IPS DF 4.7 (cell line): ENCODE measurements around the gene CFHR3.
"Not testable (repeated sequence)": the region's sequence is repeated elsewhere in the genome, so short reads cannot be mapped to it uniquely, and the experiment has no call there.

Experiments used
- DNase-seq: peaks from one replicate; pipeline ENCODE4 v3.0.0-alpha.2; 2013; ENCODE audit warnings: low spot score; ENCODE audit errors: extremely low read depth

Gene CFHR3

DNA sequence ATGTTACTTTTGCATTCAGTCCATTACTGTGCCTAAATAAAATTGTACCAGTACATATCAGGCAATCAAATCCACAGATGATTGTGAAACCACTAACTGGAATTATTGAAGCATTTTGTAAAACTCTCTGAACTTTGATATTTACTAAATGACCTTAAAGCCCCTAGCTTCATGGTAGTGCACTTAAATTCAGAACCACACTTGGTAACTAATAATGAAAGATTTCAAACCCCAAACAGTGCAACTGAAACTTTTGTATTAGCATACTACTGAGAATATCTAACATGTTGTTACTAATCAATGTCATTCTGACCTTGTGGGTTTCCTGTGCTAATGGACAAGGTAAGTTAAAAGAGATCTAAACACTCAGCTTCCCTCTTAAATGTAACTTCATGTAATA is at the start of gene CFHR3:
CFHR3 (plus strand) TSS at position 238 of the 400 bp plus-strand sequence; CDS start at position 285, 47 bp downstream.
- no peak for DNase-seq

DNA sequence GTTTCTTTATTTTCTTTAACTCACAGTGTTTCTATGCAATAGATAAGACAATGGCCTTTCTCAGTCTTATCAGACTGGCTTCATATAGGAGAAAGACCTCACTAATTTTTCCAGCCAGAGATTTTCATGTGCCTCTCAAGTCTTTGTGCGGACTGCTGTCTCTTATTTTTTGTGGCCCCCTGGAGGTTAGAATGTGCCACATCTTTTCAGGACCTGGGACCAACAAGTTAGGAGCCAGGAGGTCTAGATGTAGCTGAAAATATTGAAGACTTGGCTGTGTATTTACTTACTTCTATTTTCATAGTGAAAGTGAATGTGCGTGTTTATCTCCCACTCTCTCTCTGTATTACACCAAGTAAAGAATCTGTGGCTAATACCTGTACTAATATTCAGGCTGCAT is 42.1 kb upstream of the CFHR3 start:
- peak; percentile 28 for DNase-seq

DNA sequence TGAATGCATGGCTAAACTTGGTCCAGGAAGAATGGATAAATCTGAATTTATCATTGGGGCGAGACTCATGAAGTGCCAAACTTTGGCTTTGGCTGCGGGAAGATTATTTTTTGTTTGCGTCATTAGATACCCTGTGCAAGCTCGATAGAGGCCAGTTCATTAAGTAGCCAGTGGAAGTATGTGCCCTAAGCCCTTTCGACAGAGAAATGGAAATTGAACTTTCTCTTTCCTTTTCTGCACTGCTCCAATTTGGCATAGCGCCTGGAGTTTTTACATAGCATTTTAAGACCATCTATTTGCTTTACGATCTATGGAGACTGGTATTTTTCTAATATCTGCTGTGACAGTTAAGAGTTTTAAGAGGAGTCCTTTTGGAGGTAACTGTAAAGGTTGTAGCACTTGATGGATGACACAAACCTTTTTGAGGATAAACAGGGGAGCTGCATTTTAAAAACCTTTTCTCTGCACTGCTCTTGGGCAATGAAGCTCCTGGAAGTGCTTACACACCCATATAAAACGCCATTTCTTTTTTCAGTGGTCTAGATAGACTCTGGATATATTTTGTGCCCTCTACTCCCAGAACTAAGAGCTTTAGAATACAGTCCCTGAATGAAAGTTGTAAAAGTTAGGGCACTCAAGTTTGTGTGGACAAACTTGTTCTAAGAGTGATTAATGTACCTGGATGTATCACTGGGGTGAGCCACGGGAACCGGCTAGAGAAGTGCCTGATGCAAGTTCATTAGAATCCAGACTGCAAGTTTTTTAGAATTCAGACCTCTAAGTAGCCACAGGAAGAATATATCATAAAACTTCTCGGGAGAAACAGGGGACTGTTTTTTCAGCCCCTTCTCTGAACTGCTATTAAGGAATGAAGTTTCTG is 41.3 kb upstream of the CFHR3 start:
- DNase-seq, result no peak

DNA sequence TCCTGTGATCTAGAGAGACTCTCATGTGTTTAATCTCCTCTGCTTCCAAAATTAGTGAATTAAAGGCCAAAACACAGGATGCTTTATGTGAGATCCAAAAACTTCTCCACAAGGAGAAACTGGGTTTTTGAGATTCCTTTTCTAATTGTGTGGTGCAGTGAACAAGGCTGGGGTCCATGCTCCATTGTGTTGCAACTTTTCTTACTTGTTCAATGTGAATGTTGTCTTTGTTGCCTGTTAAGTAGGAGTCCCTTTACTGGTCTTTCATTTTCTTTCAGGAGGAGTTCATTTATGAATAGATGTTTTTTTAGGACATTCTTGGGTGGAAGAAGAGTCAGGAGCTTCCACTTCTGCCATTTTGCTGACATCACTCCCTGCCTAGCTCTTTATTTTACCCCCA is 40.6 kb upstream of the CFHR3 start:
- DNase-seq, result no peak

DNA sequence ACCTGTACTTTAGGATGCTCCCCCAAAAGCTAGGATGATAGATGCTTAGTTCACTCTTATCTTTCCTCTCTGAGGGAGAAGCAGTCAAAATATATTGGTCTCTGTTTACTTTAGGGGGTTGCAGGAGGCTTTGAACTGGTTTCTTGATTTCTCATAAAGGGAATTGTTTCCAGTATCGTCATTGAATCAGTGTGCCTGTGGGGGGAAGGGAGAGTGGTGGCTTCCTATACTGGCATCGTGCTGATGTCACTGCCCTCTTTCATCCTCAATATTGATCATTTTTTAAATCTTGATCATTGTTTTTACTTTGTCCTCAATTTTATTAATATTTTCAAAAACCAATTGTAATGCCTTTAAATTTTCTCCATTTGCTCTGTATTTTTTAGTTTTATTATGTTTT is 40.2 kb upstream of the CFHR3 start:
- DNase-seq, result no peak

DNA sequence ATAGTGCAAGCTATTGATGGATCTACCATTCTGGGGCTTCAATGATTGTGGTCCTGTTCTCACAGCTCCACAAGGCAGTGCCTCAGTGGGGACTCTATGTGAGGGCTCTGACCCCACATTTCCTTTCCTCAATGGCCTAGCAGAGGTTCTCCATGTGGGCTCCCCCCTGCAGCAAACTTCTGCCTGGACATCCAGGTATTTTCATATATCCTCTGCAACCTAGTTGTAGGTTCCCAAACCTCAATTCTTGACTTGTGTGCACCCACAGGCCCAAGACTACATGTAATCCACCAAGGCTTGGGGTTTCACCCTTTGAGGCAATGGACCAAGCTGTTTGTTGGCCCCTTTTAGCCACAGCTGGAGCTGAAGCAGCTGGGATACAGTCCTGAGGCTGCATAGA is 35.9 kb upstream of the CFHR3 start:
- no peak for DNase-seq

DNA sequence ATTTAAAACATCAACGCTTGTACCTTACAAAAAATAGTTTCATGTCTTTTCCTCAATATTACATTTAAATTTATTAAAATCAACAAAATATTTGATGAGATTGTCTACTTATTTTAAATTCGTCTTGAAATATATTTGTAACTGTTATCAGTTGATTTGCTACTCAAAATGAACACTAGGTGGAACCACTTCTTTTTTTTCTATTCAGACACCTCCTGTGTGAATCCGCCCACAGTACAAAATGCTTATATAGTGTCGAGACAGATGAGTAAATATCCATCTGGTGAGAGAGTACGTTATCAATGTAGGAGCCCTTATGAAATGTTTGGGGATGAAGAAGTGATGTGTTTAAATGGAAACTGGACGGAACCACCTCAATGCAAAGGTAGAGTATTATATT is 31.4 kb upstream of the CFHR3 start:
- DNase-seq, result not testable (repeated sequence)

DNA sequence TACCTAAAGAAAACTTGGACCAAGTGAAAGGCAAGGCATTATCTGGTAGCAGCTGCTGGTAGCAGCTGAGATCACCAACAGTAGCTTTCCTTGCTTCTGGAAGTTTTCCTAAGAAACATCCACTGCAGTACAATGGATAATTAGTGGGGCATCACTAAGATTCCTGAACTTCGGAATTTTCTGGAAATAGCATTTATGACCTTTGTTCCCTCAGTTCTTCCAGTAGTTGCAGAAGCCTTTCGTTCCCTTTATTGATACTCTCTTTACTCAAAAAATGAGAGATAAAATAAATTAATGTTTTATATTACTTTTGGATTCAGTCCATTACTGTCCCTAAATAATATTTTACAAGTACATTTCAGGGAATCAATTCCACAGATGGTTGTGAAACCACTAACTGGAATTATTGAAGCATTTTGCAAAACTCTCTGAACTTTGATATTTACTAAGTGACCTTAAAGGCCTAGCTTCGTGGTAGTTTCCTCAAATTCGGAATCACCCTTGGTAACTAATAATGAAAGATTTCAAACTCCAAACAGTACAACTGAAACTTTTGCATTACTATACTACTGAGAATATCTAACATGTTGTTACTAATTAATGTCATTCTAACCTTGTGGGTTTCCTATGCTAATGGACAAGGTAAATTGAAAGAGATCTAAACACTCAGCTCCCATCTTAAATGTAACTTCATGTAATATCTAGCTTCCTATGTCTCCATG is 9.5 kb upstream of the CFHR3 start:
- DNase-seq, result not testable (repeated sequence)

DNA sequence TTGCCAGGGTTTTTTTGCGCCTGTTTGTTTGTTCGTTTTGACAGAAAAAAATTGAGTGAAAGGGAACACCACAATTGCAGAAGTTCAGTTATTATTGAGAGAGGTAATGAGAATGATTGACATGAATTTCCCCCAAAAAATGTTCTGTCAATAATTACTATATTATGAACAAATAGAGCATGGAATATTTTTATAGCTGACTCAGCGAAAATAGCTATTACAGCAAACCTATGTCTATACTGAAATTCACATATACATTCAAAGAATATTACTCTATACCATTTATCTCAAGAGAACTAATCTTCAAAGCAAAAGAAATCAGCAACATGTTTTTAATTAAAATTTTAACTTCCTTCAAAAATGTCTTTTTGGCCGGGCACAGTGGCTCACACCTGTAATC is 4.8 kb upstream of the CFHR3 start:
- DNase-seq, result not testable (repeated sequence)

DNA sequence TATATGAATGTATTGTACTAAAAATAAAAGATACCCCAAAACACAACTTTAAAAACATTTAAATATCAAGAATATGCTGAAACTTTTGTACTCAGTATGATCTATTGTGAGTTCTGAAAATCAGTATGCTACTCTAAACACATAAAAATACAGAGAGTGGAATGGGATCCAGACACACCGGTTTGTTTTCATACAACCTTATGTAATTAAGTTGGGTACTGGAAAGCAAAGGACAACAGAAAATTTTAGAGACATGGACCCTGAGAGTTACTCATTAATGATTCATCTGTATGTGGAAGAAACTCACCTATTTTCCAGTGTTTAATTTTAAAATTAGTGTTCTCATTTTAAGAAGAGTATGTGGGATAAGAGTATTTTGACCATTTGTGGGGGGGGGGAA is 927 bp upstream of the CFHR3 start:
- no peak for DNase-seq

DNA sequence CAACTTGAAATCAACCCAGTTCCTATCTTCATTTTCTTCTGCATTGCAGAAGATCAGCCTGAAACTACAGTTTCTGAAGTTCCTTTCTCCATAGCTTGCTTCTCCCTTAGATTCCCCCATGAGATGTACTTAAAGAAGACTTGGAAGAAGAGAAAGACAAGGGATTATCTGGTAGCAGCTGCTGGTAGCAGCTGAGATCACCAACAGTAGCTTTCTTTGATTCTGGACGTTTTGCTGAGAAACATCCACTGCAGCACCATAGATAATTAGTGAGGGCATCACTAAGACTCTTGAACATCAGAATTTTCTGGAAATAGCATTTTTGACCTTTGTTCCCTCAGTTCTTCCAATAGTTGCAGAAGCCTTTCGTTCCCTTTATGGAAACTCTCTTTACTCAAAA is 465 bp upstream of the CFHR3 start:
- no peak for DNase-seq

DNA sequence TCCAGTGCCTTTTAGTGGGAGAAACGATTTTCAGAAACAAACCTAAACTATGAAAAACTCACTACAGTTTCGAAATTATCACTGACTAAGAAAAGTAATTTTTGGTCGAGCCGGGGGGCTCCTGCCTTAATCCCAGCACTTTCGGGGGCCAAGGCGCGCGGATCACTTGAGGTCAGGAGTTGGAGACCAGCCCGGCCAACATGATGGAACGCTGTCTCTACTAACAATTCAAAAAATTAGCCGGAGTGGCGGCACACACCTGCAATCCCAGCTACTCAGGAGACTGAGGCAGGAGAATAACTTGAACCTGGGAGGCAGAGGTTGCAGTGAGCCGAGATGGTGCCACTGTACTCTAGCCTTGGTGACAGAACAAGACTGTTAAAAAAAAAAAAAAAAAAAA is 3.0 kb downstream of the CFHR3 start:
- DNase-seq, result no peak

DNA sequence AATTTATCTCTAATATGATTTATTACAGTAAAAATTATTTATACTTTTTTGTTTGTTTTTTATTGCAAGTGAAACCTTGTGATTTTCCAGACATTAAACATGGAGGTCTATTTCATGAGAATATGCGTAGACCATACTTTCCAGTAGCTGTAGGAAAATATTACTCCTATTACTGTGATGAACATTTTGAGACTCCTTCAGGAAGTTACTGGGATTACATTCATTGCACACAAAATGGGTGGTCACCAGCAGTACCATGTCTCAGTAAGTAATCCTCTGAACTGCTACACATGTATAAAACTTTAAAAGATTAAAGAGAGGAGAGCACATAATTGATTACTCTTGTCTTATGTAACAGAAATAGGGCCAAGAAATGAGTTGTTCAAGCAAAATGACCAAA is 4.5 kb downstream of the CFHR3 start:
- no peak for DNase-seq

DNA sequence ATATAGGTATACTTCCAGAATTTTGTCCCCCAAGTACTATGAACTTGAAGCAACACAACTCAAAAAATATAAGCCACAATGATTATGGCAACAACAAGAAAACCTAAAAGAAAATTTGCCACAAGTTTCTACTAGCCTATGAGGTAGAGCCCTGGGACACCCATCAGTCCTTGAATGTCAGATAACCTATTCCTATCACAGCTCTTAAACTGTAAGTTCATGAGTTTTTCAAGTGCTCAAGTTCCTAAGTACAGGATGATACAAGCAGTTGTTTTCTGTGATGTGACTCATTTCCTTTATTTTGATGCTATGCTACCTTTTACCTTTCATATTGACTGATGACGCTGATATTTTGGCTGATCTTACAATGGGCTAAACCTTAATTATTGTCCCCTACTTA is 16.6 kb downstream of the CFHR3 start:
- DNase-seq, result not testable (repeated sequence)

DNA sequence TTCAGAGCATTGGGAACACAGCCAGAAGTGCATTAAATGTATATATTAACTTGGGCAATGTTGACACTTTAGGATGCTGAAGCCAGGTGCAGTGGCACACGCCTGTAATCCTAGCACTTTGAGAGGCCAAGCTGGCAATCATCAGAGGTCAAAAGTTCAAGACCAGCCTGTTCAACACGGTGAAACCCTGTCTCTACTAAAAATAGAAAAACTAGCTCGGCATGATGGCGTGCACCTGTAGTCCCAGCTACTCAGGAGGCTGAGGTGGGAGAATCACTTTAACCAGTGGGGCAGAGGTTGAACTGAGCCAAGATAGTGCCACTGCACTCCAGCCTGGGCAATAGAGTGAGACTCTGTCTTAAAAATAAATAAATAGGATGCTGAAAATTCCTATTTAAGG is 19.5 kb downstream of the CFHR3 start:
- not testable (repeated sequence) for DNase-seq

DNA sequence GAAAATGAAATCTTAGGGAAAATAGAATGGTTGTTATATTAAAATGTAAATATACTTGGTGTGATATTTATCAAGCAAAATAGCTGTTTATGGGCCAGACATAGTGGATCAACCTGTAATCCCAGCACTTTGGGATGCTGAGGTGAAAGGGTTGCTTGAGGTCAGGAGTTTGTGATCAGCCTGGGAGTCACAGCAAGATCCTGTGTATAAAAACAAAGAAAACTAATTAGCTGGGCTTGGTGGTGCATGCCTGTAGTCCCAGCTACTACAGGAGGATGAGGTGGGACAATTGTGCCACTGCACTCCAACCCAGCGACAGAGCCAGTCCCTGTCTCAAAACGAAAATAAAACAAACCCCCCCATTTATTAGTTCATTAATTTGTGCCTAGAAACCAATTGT is 23.3 kb downstream of the CFHR3 start:
- DNase-seq, result no peak

DNA sequence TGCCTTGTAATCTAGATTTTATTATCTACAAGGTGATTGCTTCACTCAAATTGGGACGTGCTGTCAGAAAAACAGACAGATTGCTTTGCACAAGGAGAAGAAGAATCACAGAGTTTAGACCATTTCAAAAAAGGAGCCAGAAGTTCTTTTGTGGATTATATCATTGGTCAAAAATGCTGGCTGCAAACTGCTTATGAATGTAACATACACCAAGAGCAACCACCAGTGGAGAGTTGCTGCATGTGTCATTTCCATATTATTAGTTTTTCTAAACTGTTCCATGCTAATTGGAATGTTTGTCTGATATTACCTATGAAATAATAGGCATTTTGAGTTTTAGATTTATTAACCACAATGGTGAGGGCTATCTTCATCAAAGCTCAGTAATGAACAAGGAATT is 27.3 kb downstream of the CFHR3 start:
- not testable (repeated sequence) for DNase-seq

DNA sequence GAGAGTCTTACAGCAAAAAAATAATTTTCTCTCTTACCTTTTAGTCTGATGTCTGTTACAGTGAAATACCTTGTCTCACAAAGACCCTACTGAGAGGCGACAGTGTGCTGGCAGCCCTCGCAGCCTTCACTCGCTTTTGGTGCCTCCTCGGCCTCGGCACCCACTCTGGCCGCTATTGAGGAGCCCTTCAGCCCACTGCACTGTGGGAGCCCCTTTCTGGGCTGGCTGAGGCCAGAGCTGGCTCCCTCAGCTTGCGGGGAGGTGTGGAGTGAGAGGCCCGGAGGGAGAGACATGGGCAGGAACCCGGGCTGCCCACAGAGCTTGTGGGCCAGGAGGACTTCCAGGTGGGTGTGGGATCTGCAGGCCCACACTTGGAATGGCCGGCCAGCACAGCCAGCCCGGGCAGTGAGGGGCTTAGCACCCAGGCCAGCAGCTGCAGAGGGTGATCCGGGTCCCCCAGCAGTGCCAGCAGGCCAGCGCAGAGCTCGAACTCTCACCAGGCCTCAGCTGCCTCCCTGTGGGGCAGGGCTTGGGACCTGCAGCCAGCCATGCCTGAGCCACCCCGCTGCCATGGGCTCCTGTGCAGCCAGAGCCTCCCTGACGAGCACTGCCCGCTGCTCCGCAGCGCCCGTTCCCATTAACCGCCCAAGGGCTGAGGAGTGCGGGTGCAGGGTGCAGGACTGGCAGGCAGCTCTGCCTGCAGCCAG is 34.0 kb downstream of the CFHR3 start:
- no peak for DNase-seq

DNA sequence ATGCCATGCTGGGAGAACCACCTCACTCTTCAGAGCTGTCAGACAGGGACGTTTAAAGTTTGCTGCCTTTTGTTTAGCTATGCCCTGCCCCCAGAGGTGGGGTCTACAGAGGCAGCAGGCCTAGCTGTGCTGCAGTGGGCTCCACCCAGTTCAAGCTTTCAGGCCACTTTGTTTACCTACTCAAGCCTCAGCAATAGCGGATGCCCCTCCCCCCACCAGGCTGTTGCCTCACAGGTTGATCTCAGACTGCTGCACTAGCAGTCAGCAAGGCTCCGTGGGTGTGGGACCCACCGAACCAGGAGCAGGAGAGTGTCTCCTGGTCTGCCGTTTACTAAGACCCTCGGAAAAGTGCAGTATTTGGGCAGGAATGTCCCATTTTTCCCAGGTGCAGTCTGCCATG is 42.8 kb downstream of the CFHR3 start:
- DNase-seq, result not testable (repeated sequence)

DNA sequence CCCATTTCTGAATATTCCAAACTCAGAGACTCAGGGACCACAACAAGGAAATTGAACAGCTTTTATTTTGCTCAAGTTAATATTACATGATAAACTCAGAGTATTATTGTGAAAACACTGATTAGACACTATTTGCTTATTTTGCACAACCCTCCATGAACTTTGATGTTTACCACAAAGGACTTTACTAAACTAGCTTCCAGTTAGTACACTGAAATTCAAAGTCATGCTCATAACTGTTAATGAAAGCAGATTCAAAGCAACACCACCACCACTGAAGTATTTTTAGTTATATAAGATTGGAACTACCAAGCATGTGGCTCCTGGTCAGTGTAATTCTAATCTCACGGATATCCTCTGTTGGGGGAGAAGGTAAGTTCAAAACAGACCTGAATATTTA is 44.9 kb downstream of the CFHR3 start, which contains the start of gene CFHR1:
CFHR1 (plus strand) TSS at position 201 of the 400 bp plus-strand sequence; CDS start at position 315, 114 bp downstream.
- DNase-seq, result not testable (repeated sequence)

DNA sequence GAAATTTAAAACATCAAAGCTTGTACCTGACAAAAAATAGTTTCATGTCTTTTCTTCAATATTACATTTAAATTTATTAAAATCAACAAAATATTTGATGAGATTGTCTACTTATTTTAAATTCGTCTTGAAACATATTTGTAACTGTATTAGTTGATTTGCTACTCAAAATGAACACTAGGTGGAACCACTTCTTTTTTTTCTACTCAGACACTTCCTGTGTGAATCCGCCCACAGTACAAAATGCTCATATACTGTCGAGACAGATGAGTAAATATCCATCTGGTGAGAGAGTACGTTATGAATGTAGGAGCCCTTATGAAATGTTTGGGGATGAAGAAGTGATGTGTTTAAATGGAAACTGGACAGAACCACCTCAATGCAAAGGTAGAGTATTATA is 53.2 kb downstream of the CFHR3 start:
- DNase-seq, result not testable (repeated sequence)
